ENCODE data around the gene ASCC1.

ASCC1 gene

GRCh38 chr10:72086466-72087391 lies 129.3 kb downstream of the ASCC1 start:
- Histone ChIP-seq H3K4me2 (ENCODE audit: low read depth, low read length, poor library complexity, severe bottlenecking) (peak overlapping the region; percentile 47), H2AFZ (ENCODE audit: low read depth, low read length, severe bottlenecking) (no peak overlapping the region), H3F3A (ENCODE audit: insufficient read depth) (no peaks in the 10 kb centered on the region), H3K4me3 (ENCODE audit: insufficient read depth, low read length, poor library complexity, severe bottlenecking) (no peak overlapping the region), H3K36me3 (ENCODE audit: low read length) (no peaks in the 10 kb centered on the region), H4K20me1 (ENCODE audit: low read depth, low read length) (no peaks in the 10 kb centered on the region), H3K9ac (ENCODE audit: low read length) (no peak overlapping the region), H3K9me3 (ENCODE audit: insufficient read depth, low read length) (no peaks in the 10 kb centered on the region), H3K79me2 (ENCODE audit: insufficient read depth, low read length) (no peaks in the 10 kb centered on the region), H3K27me3 (ENCODE audit: low read length) (no peaks in the 10 kb centered on the region), H3K27ac (ENCODE audit: low read depth, low read length) (no peak overlapping the region), H3K9me2 (replicated peaks; ENCODE audit: insufficient read depth, low read length) (no peaks in the 10 kb centered on the region)
- TF ChIP-seq CTCF (IDR thresholded peaks at IDR 0.05; ENCODE audit: insufficient read depth, low read length, poor library complexity, severe bottlenecking) (no peak), EZH2phosphoT487 (conservative IDR thresholded peaks at IDR 0.05; ENCODE audit: low read length) (no peak)

GRCh38 chr10:72085864-72086465 lies 130.1 kb downstream of the ASCC1 start:
- Histone ChIP-seq H2AFZ (ENCODE audit: low read depth, low read length, severe bottlenecking) (no peak overlapping the region), H3K4me2 (ENCODE audit: low read depth, low read length, poor library complexity, severe bottlenecking) (no peak overlapping the region), H3F3A (ENCODE audit: insufficient read depth) (no peaks in the 10 kb centered on the region), H4K20me1 (ENCODE audit: low read depth, low read length) (no peaks in the 10 kb centered on the region), H3K27ac (ENCODE audit: low read depth, low read length) (no peak overlapping the region), H3K36me3 (ENCODE audit: low read length) (no peaks in the 10 kb centered on the region), H3K4me3 (ENCODE audit: insufficient read depth, low read length, poor library complexity, severe bottlenecking) (no peak overlapping the region), H3K9ac (ENCODE audit: low read length) (no peak overlapping the region), H3K27me3 (ENCODE audit: low read length) (no peaks in the 10 kb centered on the region), H3K9me3 (ENCODE audit: insufficient read depth, low read length) (no peaks in the 10 kb centered on the region), H3K9me2 (replicated peaks; ENCODE audit: insufficient read depth, low read length) (no peaks in the 10 kb centered on the region), H3K79me2 (ENCODE audit: insufficient read depth, low read length) (no peaks in the 10 kb centered on the region)
- no peak for TF ChIP-seq CTCF (IDR thresholded peaks at IDR 0.05; ENCODE audit: insufficient read depth, low read length, poor library complexity, severe bottlenecking)

GRCh38 chr10:72085166-72085565 lies 130.9 kb downstream of the ASCC1 start:
- Histone ChIP-seq H3K9me2 (replicated peaks; ENCODE audit: insufficient read depth, low read length) (no peaks in the 10 kb centered on the region), H3K36me3 (ENCODE audit: low read length) (no peaks in the 10 kb centered on the region), H4K20me1 (ENCODE audit: low read depth, low read length) (no peaks in the 10 kb centered on the region), H3K9me3 (ENCODE audit: insufficient read depth, low read length) (no peaks in the 10 kb centered on the region), H3K4me3 (ENCODE audit: insufficient read depth, low read length, poor library complexity, severe bottlenecking) (no peak overlapping the region), H2AFZ (ENCODE audit: low read depth, low read length, severe bottlenecking) (no peak overlapping the region), H3K9ac (ENCODE audit: low read length) (no peak overlapping the region), H3K27me3 (ENCODE audit: low read length) (no peaks in the 10 kb centered on the region), H3K27ac (ENCODE audit: low read depth, low read length) (no peak overlapping the region), H3F3A (ENCODE audit: insufficient read depth) (no peaks in the 10 kb centered on the region), H3K79me2 (ENCODE audit: insufficient read depth, low read length) (no peaks in the 10 kb centered on the region), H3K4me2 (ENCODE audit: low read depth, low read length, poor library complexity, severe bottlenecking) (no peak overlapping the region)
- no peak for TF ChIP-seq CTCF (IDR thresholded peaks at IDR 0.05; ENCODE audit: insufficient read depth, low read length, poor library complexity, severe bottlenecking)
- TF ChIP-seq EZH2phosphoT487 (conservative IDR thresholded peaks at IDR 0.05; ENCODE audit: low read length) = no peak

Data from SU-DHL-6 (cell line).